Right lobe of liver (tissue), 6 donors: ENCODE results near the gene ERCC6L2. TPM values are rescaled to one million over a fixed set of nuclear protein-coding genes. Genes with fewer than 3 reads are reported as not detected.

Experiments used
- ATAC-seq, 4 donors: fragments of 200-7000 bp; cut with Tn5 transposase; one replicate each; pipeline ENCODE4 v1.9.1; 2020; ENCODE audit warnings: mild to moderate bottlenecking in 4 of 4, moderate library complexity in 4 of 4
- DNase-seq, 3 donors: peaks; one replicate each; pipeline ENCODE4 v3.0.0-alpha.2; 2020
- H3K27ac ChIP-seq, 3 donors: fragments of 200-600 bp; one replicate each; pipeline ENCODE4 v1.8.0; 2022
- H3K27me3 ChIP-seq, 2 donors: fragments of 200-600 bp; one replicate each; pipeline ENCODE4 v1.8.0; 2022
- H3K36me3 ChIP-seq, 4 donors: fragments of 200-600 bp; sonication (generic) in 1 of 4; one replicate each; pipeline versions ENCODE4 v1.5.1 to v1.8.0; 2017 to 2022; ENCODE audit warnings: control low read depth in 1 of 4
- H3K4me1 ChIP-seq, 4 donors: fragments of 200-600 bp; sonication (generic) in 1 of 4; one replicate each; pipeline versions ENCODE4 v1.5.1 to v1.8.0; 2017 to 2022; ENCODE audit warnings: control low read depth in 1 of 4
- H3K4me3 ChIP-seq, 3 donors: fragments of 200-600 bp; one replicate each; pipeline ENCODE4 v1.8.0; 2022
- H3K9me3 ChIP-seq, 4 donors: fragments of 200-600 bp; sonication (generic) in 1 of 4; one replicate each; pipeline versions ENCODE4 v1.5.1 to v1.8.0; 2017 to 2022; ENCODE audit warnings: control low read depth in 1 of 4
- POLR2A ChIP-seq: fragments of 450-650 bp; IDR thresholded peaks from one replicate; pipeline ENCODE4 v1.6.1; 2017; ENCODE audit warnings: antibody characterized with exemption, mild to moderate bottlenecking
- WGBS: methylation state at CpG from one replicate; pipeline ENCODE4 v1.1.6; 2018; ENCODE audit warnings: low coverage, low lambda C conversion rate; ENCODE audit not compliant: insufficient coverage; ENCODE audit errors: missing lambda C conversion rate; 5-methylcytosine and 5-hydroxymethylcytosine counted together
- intact Hi-C, 2 donors: fragments of 100-400 bp; cut with DNase I; formaldehyde crosslinking; loops; one replicate each; pipeline versions ENCODE4 v1.11.2 to v1.14.1; 2022
- total RNA-seq, 6 experiments: library from RNA; depleted of rRNA in 2 of 6; stranded (reverse); fragments of >200 nt in 2 of 6; fragmentation: NEBNext Ultra II Directional in 3 of 6; extraction: Animal tissue kit (Norgen Biotek cat#: 25700) in 3 of 6; gene quantifications; one replicate each; pipeline versions ENCODE4 v1.1.0 to v1.2.4, GENCODE V29; 2016 to 2023
- TF ChIP-seq, protein P1 (sequence below), 4 donors: fragments of 200-600 bp in 3 of 4; fragments of 450-650 bp in 1 of 4; IDR thresholded peaks; one replicate each; pipeline versions ENCODE4 v1.5.1 to v1.8.0; 2016 to 2022; ENCODE audit warnings: antibody characterized with exemption in 4 of 4, mild to moderate bottlenecking in 2 of 4
- donor health status: DM: no; HTN: yes; CAD: no.
- donor health status: DM: no; HTN: no; CAD: no.
- donor health status: DM: no; HTN: no; CAD: no.
- donor health status: DM: no; HTN: yes; CAD: no.
- donor health status: DM: no; HTN: yes; CAD: no.

The ERCC6L2 gene
- total RNA-seq, 6 experiments from 2014 or later = 11.5 to 21.1 (median 17.2) TPM

DNA sequence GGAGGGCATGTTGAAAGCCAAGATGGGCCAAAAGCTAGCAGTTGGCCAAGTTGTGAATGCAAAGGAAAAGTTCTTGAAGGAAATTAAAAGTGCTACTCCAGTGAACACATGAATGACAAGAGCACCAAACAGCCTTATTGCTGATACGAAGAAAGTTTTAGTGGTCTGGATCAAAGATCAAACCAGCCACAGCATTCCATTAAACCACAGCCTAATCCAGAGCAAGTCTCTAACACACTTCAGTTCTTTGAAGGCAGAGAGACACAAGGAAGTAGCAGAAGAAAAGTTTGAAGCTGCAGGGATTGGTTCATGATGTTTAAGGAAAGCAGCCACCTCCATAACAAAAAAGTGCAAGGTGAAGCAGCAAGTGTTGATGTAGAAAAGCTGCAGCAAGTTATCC lies 71.6 kb downstream of the ERCC6L2 start:
- no peaks in the 10 kb centered on the region for H3K4me1 ChIP-seq
- no peaks in the 10 kb centered on the region for H3K9me3 ChIP-seq
- peaks cover 0 to 4% (median under 1%) of the 10 kb centered on the region in 4 donors for H3K36me3 ChIP-seq
- 86% methylated on average over 1 of the region's 1 CpG for WGBS
- no peak for ATAC-seq
- no peak for DNase-seq
- no peaks in the 10 kb centered on the region for H3K27me3 ChIP-seq
- H3K4me3 ChIP-seq = no peak overlapping the region
- no peak overlapping the region for H3K27ac ChIP-seq
- TF ChIP-seq, protein P1, sequence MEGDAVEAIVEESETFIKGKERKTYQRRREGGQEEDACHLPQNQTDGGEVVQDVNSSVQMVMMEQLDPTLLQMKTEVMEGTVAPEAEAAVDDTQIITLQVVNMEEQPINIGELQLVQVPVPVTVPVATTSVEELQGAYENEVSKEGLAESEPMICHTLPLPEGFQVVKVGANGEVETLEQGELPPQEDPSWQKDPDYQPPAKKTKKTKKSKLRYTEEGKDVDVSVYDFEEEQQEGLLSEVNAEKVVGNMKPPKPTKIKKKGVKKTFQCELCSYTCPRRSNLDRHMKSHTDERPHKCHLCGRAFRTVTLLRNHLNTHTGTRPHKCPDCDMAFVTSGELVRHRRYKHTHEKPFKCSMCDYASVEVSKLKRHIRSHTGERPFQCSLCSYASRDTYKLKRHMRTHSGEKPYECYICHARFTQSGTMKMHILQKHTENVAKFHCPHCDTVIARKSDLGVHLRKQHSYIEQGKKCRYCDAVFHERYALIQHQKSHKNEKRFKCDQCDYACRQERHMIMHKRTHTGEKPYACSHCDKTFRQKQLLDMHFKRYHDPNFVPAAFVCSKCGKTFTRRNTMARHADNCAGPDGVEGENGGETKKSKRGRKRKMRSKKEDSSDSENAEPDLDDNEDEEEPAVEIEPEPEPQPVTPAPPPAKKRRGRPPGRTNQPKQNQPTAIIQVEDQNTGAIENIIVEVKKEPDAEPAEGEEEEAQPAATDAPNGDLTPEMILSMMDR (IDR thresholded peaks at IDR 0.05) = no peak
- TF ChIP-seq POLR2A = no peak
- intact Hi-C loops = no loop called here

DNA sequence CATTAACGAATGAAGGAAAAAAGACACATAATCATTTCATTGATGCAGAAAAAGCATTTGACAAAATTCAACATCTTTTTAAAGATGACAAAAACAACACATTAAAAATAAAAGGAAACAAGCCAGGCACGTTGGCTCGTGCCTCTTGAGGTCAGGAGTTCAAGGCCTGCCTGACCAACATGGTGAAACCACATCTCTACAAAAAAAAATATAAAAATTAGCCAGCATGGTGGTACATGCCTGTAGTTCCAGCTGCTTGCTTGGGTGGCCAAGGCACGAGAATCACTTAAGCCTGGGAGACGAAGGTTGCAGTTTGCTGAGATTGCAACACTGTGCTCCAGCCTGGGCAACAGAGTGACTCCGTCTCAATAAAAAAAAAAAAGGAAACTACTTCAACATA lies 77.0 kb downstream of the ERCC6L2 start:
- no peak for TF ChIP-seq POLR2A
- TF ChIP-seq, protein P1 (IDR thresholded peaks at IDR 0.05) = no peak
- Histone ChIP-seq H3K27me3 (no peaks in the 10 kb centered on the region), H3K4me1 (no peaks in the 10 kb centered on the region), H3K27ac (no peak overlapping the region), H3K9me3 (no peaks in the 10 kb centered on the region), H3K4me3 (no peak overlapping the region), H3K36me3 (no peaks in the 10 kb centered on the region)
- 79% methylated on average over 6 of the region's 6 CpGs for WGBS
- intact Hi-C loops = no loop called here
- DNase-seq = no peak
- ATAC-seq = no peak

DNA sequence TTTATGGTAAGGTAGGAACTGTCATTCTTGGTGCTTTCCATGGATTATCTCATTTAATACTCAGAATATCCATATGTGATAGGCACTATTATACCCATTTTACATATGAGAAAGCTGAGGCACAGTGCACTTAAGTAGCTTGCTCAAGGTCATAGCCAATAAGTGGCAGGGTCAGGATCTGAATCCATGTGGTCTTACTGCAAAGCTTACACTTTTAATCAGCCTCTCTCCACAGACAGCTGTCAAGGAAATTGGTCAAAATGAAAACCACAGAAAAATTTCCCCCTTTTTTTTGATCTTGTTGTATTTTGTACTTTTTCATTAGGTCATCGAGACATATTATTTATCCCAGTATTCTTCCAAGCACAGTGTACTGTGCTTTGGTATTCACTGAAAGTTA lies 78.5 kb downstream of the ERCC6L2 start:
- WGBS = 73% methylated on average over 1 of the region's 1 CpG
- Histone ChIP-seq H3K36me3 (no peaks in the 10 kb centered on the region), H3K4me3 (no peak overlapping the region), H3K9me3 (no peaks in the 10 kb centered on the region), H3K27ac (no peak overlapping the region), H3K4me1 (no peaks in the 10 kb centered on the region), H3K27me3 (no peaks in the 10 kb centered on the region)
- no peak for DNase-seq
- ATAC-seq = no peak
- intact Hi-C loops = no loop called here
- TF ChIP-seq, protein P1 (IDR thresholded peaks at IDR 0.05) = no peak
- TF ChIP-seq POLR2A = no peak

DNA sequence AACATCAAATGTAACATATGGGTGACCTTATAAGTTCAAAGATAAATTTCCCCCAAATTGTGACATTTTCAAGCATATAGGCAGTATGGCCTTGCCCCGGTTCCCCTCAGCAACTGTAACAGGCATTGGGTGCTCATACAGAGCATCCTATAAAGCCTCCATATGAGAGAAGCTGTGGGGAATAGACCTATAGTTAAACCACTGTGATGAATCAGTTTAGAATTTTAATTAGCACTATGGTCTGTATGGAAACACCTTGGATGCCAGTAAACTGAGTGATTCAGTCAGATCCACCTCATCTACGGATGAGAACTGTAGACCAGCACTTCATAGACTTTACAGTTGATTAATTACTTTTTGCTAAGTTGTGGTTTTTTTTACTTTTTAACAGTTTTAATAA lies 79.4 kb downstream of the ERCC6L2 start:
- WGBS = 78% methylated on average over 2 of the region's 2 CpGs
- H3K9me3 ChIP-seq = no peaks in the 10 kb centered on the region
- intact Hi-C loops = no loop called here
- H3K4me1 ChIP-seq = no peaks in the 10 kb centered on the region
- H3K27me3 ChIP-seq = no peaks in the 10 kb centered on the region
- ATAC-seq (no peak), DNase-seq (no peak)
- H3K27ac ChIP-seq = no peak overlapping the region
- TF ChIP-seq POLR2A = no peak
- TF ChIP-seq, protein P1 (IDR thresholded peaks at IDR 0.05) = no peak
- no peak overlapping the region for H3K4me3 ChIP-seq
- no peaks in the 10 kb centered on the region for H3K36me3 ChIP-seq

DNA sequence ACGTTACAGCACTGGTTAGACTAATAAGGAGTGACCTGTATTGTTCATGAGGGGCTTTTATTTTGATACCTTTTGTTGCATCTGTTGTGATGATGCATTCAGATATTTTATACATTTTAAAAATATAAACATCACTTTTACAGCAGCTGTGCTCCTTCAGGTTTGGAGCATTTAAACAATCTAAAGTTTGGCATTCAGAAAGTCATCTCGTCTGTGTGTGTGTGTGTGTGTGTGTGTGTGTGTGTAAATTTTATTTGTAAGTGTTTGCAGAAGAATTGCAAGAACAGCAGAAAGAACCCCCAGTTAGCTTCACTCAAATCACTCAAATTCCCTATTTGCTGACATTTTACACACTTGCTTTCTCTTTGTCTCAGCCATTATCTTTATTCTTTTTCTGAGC lies 87.4 kb downstream of the ERCC6L2 start:
- WGBS = 83% methylated on average over 2 of the region's 2 CpGs
- no peak for ATAC-seq
- Histone ChIP-seq H3K4me3 (no peak overlapping the region), H3K27ac (no peak overlapping the region), H3K36me3 (no peaks in the 10 kb centered on the region), H3K4me1 (no peaks in the 10 kb centered on the region), H3K9me3 (no peaks in the 10 kb centered on the region), H3K27me3 (no peaks in the 10 kb centered on the region)
- TF ChIP-seq, protein P1 (IDR thresholded peaks at IDR 0.05) = no peak
- no peak for TF ChIP-seq POLR2A
- intact Hi-C loops = no loop called here
- DNase-seq = no peak
